ENCODE measurements around the gene ARL15. TPM values are rescaled to one million over a fixed set of nuclear protein-coding genes. Genes with fewer than 3 reads are reported as not detected.

Gene ARL15
- total RNA-seq, 1 donor from 2014 or later, result 102 TPM

DNA sequence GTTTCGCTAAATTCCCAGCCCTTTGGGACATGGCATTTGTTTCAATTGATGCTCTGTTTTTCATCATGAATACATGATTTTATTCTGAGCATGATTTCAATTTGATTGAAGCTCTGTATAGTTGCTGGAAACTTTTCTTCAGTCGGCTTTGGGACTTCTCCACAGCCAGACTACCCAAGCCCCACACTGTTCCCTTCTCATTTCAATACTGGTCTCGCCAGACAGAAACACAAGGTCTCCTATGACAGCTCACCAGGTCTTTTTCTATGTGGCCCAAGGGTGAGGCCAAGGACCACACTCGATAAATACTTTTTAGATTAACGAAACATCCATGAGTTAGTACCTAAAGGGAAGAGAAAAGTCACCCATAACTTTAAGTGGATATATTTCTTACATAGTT, 132.2 kb downstream of the ARL15 start:
- Mint-ChIP-seq H3K9me3 (ENCODE audit: unreplicated experiment) (no peaks in the 10 kb centered on the region), H3K27ac (ENCODE audit: unreplicated experiment) (no peak overlapping the region), H3K36me3 (ENCODE audit: low read depth, unreplicated experiment) (peaks cover 9% of the 10 kb centered on the region), H3K4me3 (ENCODE audit: unreplicated experiment) (no peak overlapping the region), H3K27me3 (ENCODE audit: unreplicated experiment) (peaks cover 3% of the 10 kb centered on the region), H3K4me1 (ENCODE audit: unreplicated experiment) (peaks cover 30% of the 10 kb centered on the region)
- TF ChIP-seq, protein P1, sequence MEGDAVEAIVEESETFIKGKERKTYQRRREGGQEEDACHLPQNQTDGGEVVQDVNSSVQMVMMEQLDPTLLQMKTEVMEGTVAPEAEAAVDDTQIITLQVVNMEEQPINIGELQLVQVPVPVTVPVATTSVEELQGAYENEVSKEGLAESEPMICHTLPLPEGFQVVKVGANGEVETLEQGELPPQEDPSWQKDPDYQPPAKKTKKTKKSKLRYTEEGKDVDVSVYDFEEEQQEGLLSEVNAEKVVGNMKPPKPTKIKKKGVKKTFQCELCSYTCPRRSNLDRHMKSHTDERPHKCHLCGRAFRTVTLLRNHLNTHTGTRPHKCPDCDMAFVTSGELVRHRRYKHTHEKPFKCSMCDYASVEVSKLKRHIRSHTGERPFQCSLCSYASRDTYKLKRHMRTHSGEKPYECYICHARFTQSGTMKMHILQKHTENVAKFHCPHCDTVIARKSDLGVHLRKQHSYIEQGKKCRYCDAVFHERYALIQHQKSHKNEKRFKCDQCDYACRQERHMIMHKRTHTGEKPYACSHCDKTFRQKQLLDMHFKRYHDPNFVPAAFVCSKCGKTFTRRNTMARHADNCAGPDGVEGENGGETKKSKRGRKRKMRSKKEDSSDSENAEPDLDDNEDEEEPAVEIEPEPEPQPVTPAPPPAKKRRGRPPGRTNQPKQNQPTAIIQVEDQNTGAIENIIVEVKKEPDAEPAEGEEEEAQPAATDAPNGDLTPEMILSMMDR (IDR thresholded peaks at IDR 0.05; ENCODE audit: unreplicated experiment), result no peak
- DNase-seq (ENCODE audit: low spot score), result no peak

DNA sequence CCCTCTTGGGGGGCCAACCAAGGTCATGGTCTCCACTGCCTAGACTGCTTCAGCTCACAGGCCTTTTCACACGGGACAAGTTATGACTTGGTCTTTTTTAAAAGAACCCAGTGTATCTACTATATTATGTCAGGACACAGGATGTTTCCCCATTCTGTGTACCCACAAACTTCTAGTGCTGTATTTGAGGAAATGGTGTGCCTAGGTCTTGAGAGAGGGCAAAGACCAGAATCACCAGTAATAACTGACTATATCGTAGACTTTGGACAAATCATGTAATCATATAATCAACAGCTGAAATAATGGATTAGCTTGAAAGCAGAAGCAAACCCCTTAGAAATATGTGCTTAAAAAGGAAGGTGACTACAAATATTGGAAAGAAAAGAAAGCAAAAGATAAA, 133.3 kb downstream of the ARL15 start:
- Mint-ChIP-seq H3K27ac (ENCODE audit: unreplicated experiment) (peak overlapping the region; percentile 39), H3K4me3 (ENCODE audit: unreplicated experiment) (no peak overlapping the region), H3K36me3 (ENCODE audit: low read depth, unreplicated experiment) (peaks cover 9% of the 10 kb centered on the region), H3K27me3 (ENCODE audit: unreplicated experiment) (peaks cover 3% of the 10 kb centered on the region), H3K4me1 (ENCODE audit: unreplicated experiment) (peaks cover 30% of the 10 kb centered on the region), H3K9me3 (ENCODE audit: unreplicated experiment) (no peaks in the 10 kb centered on the region)
- TF ChIP-seq, protein P1 (IDR thresholded peaks at IDR 0.05; ENCODE audit: unreplicated experiment), result no peak
- DNase-seq (ENCODE audit: low spot score), result no peak

DNA sequence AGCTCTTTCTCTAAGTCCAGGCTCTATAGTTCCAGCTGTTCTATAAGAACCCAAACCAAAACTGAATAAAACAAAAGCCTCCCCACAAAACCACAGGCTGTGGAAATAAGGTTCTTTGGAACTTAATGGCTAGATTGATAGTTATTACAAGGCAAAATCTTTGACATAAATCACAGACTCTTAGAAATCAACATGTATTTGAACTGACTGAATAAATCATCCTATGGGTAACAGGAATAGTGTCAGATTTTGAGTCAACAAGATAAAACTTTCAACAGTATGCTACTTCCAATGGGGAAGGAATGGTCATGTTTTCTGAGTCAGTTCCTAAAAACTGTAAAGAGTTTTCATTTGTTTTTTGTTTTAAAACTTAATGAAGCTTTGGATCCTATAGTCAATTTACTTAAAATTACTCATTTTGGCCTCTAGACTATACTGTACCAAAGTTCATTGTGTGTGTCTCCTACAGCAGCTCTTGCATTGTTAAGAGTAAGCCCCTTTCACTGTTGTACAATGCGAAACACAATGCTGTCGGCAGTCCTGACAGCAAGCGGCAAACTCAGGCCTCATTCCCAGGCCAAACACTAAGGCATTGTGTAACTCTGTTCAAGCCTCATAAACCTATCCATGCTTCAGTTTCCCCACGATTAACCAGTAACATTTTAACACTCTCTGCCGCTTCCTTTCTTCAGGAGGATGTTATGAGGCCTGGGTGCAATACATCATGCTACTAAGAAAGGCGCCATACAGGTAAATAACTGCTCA, 134.1 kb downstream of the ARL15 start:
- H3K4me3 Mint-ChIP-seq (ENCODE audit: unreplicated experiment), result no peak overlapping the region
- H3K36me3 Mint-ChIP-seq (ENCODE audit: low read depth, unreplicated experiment), result peaks cover 9% of the 10 kb centered on the region
- peaks cover 3% of the 10 kb centered on the region for H3K27me3 Mint-ChIP-seq (ENCODE audit: unreplicated experiment)
- TF ChIP-seq, protein P1 (IDR thresholded peaks at IDR 0.05; ENCODE audit: unreplicated experiment), result no peak
- no peaks in the 10 kb centered on the region for H3K9me3 Mint-ChIP-seq (ENCODE audit: unreplicated experiment)
- peaks cover 25% of the 10 kb centered on the region for H3K4me1 Mint-ChIP-seq (ENCODE audit: unreplicated experiment)
- DNase-seq (ENCODE audit: low spot score), result no peak
- peak overlapping the region; percentile 39 for H3K27ac Mint-ChIP-seq (ENCODE audit: unreplicated experiment)

- Mint-ChIP-seq H3K4me3 (ENCODE audit: unreplicated experiment) (no peak overlapping the region), H3K4me1 (ENCODE audit: unreplicated experiment) (peaks cover 14% of the 10 kb centered on the region), H3K27ac (ENCODE audit: unreplicated experiment) (no peak overlapping the region), H3K27me3 (ENCODE audit: unreplicated experiment) (peaks cover 3% of the 10 kb centered on the region), H3K36me3 (ENCODE audit: low read depth, unreplicated experiment) (peaks cover 16% of the 10 kb centered on the region), H3K9me3 (ENCODE audit: unreplicated experiment) (no peaks in the 10 kb centered on the region)
- TF ChIP-seq, protein P1 (IDR thresholded peaks at IDR 0.05; ENCODE audit: unreplicated experiment), result no peak
- DNase-seq (ENCODE audit: low spot score), result no peak
Observed at GRCh38 chr5:54173251-54173650, 137.1 kb downstream of the ARL15 start.

DNA sequence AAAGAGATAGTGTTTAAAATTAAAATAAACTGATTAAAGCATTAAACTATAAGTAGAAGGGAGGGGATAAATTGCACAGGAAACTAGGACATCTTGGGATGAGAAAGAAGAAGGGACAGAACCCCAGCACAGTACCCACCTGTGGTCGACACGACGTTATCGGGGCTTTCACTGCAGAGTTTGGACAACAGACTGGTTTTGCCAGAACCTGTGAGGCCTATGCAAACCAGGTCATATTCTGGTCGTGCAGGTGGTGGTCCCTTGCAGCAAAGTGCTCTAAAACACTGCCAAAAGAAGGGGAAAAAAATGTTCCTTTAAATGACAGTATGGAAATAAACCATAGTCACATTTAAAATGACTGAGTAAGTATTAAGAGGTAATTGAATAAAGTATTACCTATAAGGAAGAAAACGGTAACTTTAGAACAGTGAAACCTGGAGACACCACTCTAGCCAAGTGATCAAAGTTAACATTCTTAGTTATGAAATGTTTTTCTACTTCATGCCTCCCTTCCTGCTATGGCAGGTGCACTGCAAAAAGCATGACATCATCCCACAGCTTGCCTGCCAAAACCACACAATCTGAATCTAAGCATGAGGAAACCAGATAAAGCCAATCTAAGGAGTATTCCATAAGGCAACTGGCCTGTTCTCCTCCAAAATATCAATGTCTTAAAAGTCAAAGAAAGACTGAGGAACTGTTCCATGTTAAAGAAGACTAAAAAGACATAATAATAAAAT, 138.6 kb downstream of the ARL15 start:
- Mint-ChIP-seq H3K36me3 (ENCODE audit: low read depth, unreplicated experiment) (peaks cover 21% of the 10 kb centered on the region), H3K4me1 (ENCODE audit: unreplicated experiment) (peaks cover 7% of the 10 kb centered on the region), H3K27me3 (ENCODE audit: unreplicated experiment) (peaks cover 3% of the 10 kb centered on the region), H3K4me3 (ENCODE audit: unreplicated experiment) (no peak overlapping the region), H3K9me3 (ENCODE audit: unreplicated experiment) (no peaks in the 10 kb centered on the region), H3K27ac (ENCODE audit: unreplicated experiment) (no peak overlapping the region)
- no peak for DNase-seq (ENCODE audit: low spot score)
- TF ChIP-seq, protein P1 (IDR thresholded peaks at IDR 0.05; ENCODE audit: unreplicated experiment), result no peak

Measured in endothelial cell (in vitro differentiated cells).